Measurements from ENCODE around the gene MED25.

- TF ChIP-seq CEBPB (IDR thresholded peaks at IDR 0.05) = no peak
- TF ChIP-seq CREB1 (IDR thresholded peaks at IDR 0.05; ENCODE audit: low read depth) = peak; percentile 59; the same call in 1 of the 2 replicates
- TF ChIP-seq EP300 (IDR thresholded peaks at IDR 0.05; ENCODE audit: borderline replicate concordance) = peak; percentile 52; the same call in 1 of the 2 replicates
- peak; percentile 83 for TF ChIP-seq EGR1 (IDR thresholded peaks at IDR 0.05)
Observed at GRCh38 chr19:49869484-49870308, 51.6 kb downstream of the MED25 start.

All from Ishikawa (cell line).